ENCODE measurements around the gene ERICH4. TPM values are rescaled to one million over a fixed set of nuclear protein-coding genes. Genes with fewer than 3 reads are reported as not detected.

The ERICH4 gene
- total RNA-seq, 1 experiment from 2014 or later, result not detected

DNA sequence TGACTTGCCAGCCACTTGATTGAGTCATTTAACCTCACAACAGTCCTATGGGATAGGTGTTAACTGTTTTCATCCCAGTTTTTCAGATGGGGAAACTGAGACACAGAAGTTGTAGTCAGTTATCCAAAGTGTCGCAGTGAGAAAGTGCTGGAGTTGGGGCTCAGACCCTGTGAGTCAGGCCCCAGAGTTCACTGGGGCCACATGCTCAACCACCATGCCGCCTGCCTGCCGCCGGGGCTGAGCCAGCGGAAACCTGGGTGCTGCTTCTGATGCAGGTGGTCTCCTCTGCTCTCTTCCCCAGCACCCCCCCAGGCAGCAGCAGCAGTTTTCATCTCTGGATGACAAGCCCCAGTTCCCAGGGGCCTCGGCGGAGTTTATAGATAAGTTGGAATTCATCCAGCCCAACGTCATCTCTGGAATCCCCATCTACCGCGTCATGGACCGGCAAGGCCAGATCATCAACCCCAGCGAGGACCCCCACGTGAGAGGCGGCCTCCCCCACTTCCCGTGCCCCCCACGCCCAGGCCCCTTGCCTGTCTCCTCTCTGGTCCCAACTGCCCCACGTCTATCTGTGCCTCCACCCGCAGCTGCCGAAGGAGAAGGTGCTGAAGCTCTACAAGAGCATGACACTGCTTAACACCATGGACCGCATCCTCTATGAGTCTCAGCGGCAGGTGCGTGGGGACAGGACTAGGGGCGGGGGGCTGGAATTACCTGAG lies 32.5 kb upstream of the ERICH4 start:
- CTCF ChIA-PET, result interaction anchor here (0.6 to 0.7 kb wide), 3 partner anchors 11 to 343 kb away, joined by 3 read pairs; no protein-coding TSS in a partner anchor
- TF ChIP-seq, protein P1, sequence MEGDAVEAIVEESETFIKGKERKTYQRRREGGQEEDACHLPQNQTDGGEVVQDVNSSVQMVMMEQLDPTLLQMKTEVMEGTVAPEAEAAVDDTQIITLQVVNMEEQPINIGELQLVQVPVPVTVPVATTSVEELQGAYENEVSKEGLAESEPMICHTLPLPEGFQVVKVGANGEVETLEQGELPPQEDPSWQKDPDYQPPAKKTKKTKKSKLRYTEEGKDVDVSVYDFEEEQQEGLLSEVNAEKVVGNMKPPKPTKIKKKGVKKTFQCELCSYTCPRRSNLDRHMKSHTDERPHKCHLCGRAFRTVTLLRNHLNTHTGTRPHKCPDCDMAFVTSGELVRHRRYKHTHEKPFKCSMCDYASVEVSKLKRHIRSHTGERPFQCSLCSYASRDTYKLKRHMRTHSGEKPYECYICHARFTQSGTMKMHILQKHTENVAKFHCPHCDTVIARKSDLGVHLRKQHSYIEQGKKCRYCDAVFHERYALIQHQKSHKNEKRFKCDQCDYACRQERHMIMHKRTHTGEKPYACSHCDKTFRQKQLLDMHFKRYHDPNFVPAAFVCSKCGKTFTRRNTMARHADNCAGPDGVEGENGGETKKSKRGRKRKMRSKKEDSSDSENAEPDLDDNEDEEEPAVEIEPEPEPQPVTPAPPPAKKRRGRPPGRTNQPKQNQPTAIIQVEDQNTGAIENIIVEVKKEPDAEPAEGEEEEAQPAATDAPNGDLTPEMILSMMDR (IDR thresholded peaks at IDR 0.05; ENCODE audit: unreplicated experiment), result no peak
- intact Hi-C loops (cut with micrococcal nuclease), result no loop called here
- Mint-ChIP-seq H3K9me3 (ENCODE audit: unreplicated experiment) (no peaks in the 10 kb centered on the region), H3K27ac (ENCODE audit: low read depth, unreplicated experiment) (peak overlapping the region; percentile 87), H3K27me3 (ENCODE audit: insufficient read depth, unreplicated experiment) (no peaks in the 10 kb centered on the region), H3K4me3 (ENCODE audit: unreplicated experiment) (no peak overlapping the region), H3K4me1 (ENCODE audit: insufficient read depth, unreplicated experiment) (peaks cover 19% of the 10 kb centered on the region), H3K36me3 (ENCODE audit: insufficient read depth, unreplicated experiment) (peaks cover 33% of the 10 kb centered on the region)
- no TSS peak for BruUV-seq (replicated peaks)
- DNase-seq (ENCODE audit: unreplicated experiment), result no peak
- POLR2A ChIA-PET, result interaction anchor here (1.0 to 2.8 kb wide), 3 partner anchors 12 to 58 kb away, joined by 3 to 19 read pairs (median 6); partner anchors contain the start of genes BCKDHA and DMAC2

DNA sequence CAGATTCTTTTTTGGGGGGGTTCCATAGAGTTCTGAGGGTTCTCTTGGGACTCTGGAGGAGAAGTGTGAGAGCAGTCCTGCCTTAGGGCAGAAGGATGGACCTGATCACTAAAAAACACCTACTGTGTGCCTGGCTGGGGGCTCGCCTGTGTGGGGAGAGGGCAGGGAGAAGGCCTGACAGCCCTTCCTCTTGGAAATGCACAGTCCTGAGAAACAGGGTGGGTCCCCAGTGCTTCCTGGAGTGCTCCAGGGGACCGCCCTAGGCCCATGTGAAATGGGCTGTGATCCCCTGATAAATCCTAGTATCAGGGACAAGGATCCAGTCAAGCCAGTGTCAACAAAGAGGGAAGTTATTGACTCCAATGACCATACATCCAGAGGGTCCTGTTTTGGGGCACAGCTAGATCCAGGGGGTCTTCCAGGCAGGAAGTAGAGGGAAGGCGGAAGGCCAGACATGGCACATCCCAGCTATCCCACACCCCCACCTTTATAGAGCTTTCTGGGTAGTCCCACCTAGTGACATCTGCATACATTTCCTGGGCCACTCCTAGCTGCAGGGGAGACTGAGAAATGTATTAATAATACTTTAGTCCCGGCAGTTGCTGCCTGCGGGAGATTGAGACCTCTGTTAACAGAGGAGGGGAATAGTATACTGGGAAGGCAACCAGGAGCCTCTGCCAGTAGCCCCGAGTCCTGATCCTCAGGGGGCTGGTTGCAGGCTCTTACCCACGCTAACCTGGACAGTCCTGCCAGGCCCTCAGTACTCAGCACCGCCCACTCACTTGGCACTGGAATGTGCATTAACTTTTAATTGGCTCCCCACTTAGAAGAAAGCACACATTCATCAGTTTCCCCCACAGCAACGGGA lies 31.6 kb upstream of the ERICH4 start:
- POLR2A ChIA-PET, result no interaction called here
- Mint-ChIP-seq H3K27ac (ENCODE audit: low read depth, unreplicated experiment) (peak overlapping the region; percentile 87), H3K9me3 (ENCODE audit: unreplicated experiment) (no peaks in the 10 kb centered on the region), H3K4me1 (ENCODE audit: insufficient read depth, unreplicated experiment) (peaks cover 19% of the 10 kb centered on the region), H3K36me3 (ENCODE audit: insufficient read depth, unreplicated experiment) (peaks cover 36% of the 10 kb centered on the region), H3K27me3 (ENCODE audit: insufficient read depth, unreplicated experiment) (no peaks in the 10 kb centered on the region), H3K4me3 (ENCODE audit: unreplicated experiment) (no peak overlapping the region)
- BruUV-seq (replicated peaks), result no TSS peak
- DNase-seq (ENCODE audit: unreplicated experiment), result no peak
- intact Hi-C loops (cut with micrococcal nuclease), result no loop called here
- CTCF ChIA-PET, result interaction anchor here (0.5 kb wide), 1 partner anchor 13 kb away, joined by 3 read pairs; no protein-coding TSS in a partner anchor
- TF ChIP-seq, protein P1 (IDR thresholded peaks at IDR 0.05; ENCODE audit: unreplicated experiment), result no peak

DNA sequence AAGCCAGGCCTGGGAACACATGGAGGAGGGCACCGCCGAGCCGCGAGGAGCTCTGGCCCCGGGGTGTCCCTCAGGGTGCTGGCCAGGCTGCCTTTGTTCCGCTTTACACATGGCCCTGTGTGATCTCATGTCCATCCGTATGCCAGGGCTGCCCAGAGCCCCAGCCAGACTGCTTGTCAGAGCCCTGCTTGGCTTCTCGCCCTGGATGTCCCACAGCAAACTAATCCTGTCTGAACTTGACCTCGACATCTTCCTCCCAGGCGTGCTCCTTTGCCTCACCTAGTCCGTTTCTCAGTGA lies 31.0 kb upstream of the ERICH4 start:
- TF ChIP-seq, protein P1 (IDR thresholded peaks at IDR 0.05; ENCODE audit: unreplicated experiment), result no peak
- peak overlapping the region; percentile 12 for H3K4me3 Mint-ChIP-seq (ENCODE audit: unreplicated experiment)
- H3K27me3 Mint-ChIP-seq (ENCODE audit: insufficient read depth, unreplicated experiment), result no peaks in the 10 kb centered on the region
- no TSS peak for BruUV-seq (replicated peaks)
- ChIA-PET CTCF (interaction anchor here (0.5 kb wide), 1 partner anchor 13 kb away, joined by 3 read pairs; no protein-coding TSS in a partner anchor), POLR2A (no interaction called here)
- intact Hi-C loops (cut with micrococcal nuclease), result no loop called here
- H3K36me3 Mint-ChIP-seq (ENCODE audit: insufficient read depth, unreplicated experiment), result peaks cover 42% of the 10 kb centered on the region
- peak; percentile 69 for DNase-seq (ENCODE audit: unreplicated experiment)
- peaks cover 19% of the 10 kb centered on the region for H3K4me1 Mint-ChIP-seq (ENCODE audit: insufficient read depth, unreplicated experiment)
- no peaks in the 10 kb centered on the region for H3K9me3 Mint-ChIP-seq (ENCODE audit: unreplicated experiment)
- H3K27ac Mint-ChIP-seq (ENCODE audit: low read depth, unreplicated experiment), result peak overlapping the region; percentile 54

DNA sequence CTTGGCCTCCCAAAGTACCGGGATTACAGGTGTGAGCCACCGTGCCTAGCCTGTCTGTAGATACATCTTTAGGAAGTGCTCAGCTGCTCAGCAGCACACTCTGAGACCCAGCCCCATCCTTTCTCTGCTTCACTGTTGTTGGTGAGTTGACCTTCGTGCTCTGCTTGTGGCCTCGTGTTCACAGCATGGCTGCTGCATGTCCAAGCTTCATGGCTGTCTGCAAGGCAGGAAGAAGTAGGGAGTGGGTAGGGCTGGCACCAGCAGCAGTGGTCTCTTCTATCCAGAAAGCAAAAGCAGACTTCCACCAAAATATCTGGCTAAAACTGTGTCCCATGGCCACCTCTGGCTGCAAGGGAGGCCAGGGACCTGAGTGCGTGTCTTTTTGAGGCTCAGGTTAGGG lies 30.0 kb upstream of the ERICH4 start:
- Mint-ChIP-seq H3K4me3 (ENCODE audit: unreplicated experiment) (no peak overlapping the region), H3K4me1 (ENCODE audit: insufficient read depth, unreplicated experiment) (peaks cover 19% of the 10 kb centered on the region), H3K9me3 (ENCODE audit: unreplicated experiment) (no peaks in the 10 kb centered on the region), H3K27ac (ENCODE audit: low read depth, unreplicated experiment) (no peak overlapping the region), H3K36me3 (ENCODE audit: insufficient read depth, unreplicated experiment) (peaks cover 53% of the 10 kb centered on the region), H3K27me3 (ENCODE audit: insufficient read depth, unreplicated experiment) (no peaks in the 10 kb centered on the region)
- intact Hi-C loops (cut with micrococcal nuclease), result no loop called here
- no TSS peak for BruUV-seq (replicated peaks)
- no peak for DNase-seq (ENCODE audit: unreplicated experiment)
- TF ChIP-seq, protein P1 (IDR thresholded peaks at IDR 0.05; ENCODE audit: unreplicated experiment), result no peak
- POLR2A ChIA-PET, result interaction anchor here (0.7 kb wide), 1 partner anchor 1953 kb away, joined by 3 read pairs; no protein-coding TSS in a partner anchor
- CTCF ChIA-PET, result no interaction called here
